Heart left ventricle (tissue), 16 donors: ENCODE results near the gene RLN3. TPM values are rescaled to one million over a fixed set of nuclear protein-coding genes. Genes with fewer than 3 reads are reported as not detected.

Experiments used
- ATAC-seq, 4 donors: fragments of 200-7000 bp; cut with Tn5 transposase; one replicate each; pipeline ENCODE4 v1.9.1; 2020 to 2022; ENCODE audit warnings: moderate library complexity in 4 of 4, mild to moderate bottlenecking in 3 of 4, moderate number of reproducible peaks in 1 of 4
- DNase-seq, 5 donors: peaks; one replicate each; pipeline ENCODE4 v3.0.0-alpha.2; 2020
- H3K27ac ChIP-seq, 12 donors: fragments of 200-600 bp; sonication (generic) in 4 of 12; one replicate each; pipeline versions ENCODE4 v1.5.0 to v1.8.0; 2016 to 2022; ENCODE audit warnings: mild to moderate bottlenecking in 2 of 12
- H3K27me3 ChIP-seq, 9 donors: fragments of 200-600 bp; sonication (generic) in 2 of 9; one replicate each; pipeline versions ENCODE4 v1.5.1 to v1.8.0; 2016 to 2022; ENCODE audit warnings: mild to moderate bottlenecking in 3 of 9
- H3K36me3 ChIP-seq, 9 donors: fragments of 200-600 bp; sonication (generic) in 2 of 9; one replicate each; pipeline versions ENCODE4 v1.5.0 to v1.8.0; 2018 to 2022; ENCODE audit warnings: mild to moderate bottlenecking in 2 of 9
- H3K4me1 ChIP-seq, 12 donors: fragments of 200-600 bp; sonication (generic) in 4 of 12; one replicate each; pipeline versions ENCODE4 v1.5.0 to v1.8.0; 2016 to 2022; ENCODE audit warnings: mild to moderate bottlenecking in 3 of 12
- H3K4me3 ChIP-seq, 12 donors: fragments of 200-600 bp; sonication (generic) in 4 of 12; one replicate each; pipeline versions ENCODE4 v1.5.0 to v1.8.0; 2017 to 2022; ENCODE audit warnings: mild to moderate bottlenecking in 9 of 12, moderate library complexity in 4 of 12
- H3K9me3 ChIP-seq, 12 donors: fragments of 200-600 bp; sonication (generic) in 4 of 12; one replicate each; pipeline versions ENCODE4 v1.5.0 to v1.8.0; 2016 to 2022; ENCODE audit warnings: mild to moderate bottlenecking in 1 of 12
- POLR2A ChIP-seq, 2 donors: fragments of 450-650 bp; IDR thresholded peaks; one replicate each; pipeline ENCODE4 v1.6.1; 2017; ENCODE audit warnings: antibody characterized with exemption in 2 of 2, mild to moderate bottlenecking in 2 of 2, moderate library complexity in 2 of 2
- WGBS, 4 donors: extraction: QIAGEN DNeasy Blood & Tissue Kit in 2 of 4; methylation state at CpG; one replicate each; pipeline versions ENCODE4 v1.1.5 to v1.1.7; 2013 to 2018; 5-methylcytosine and 5-hydroxymethylcytosine counted together
- intact Hi-C, 10 donors: fragments of 100-400 bp; cut with DNase I; formaldehyde crosslinking; loops; one replicate each; pipeline versions ENCODE4 v1.11.1 to v1.14.2; 2022
- polyA plus RNA-seq, 2 donors: library from polyadenylated mRNA; stranded (reverse); fragments of 200-250 nt; gene quantifications; one replicate each; pipeline ENCODE4 v1.2.3, GENCODE V29; 2013
- total RNA-seq, 9 donors: library from RNA; depleted of rRNA in 2 of 9; stranded (reverse); fragments of >200 nt in 2 of 9; fragmentation: NEBNext Ultra II Directional in 3 of 9; extraction: Animal tissue kit (Norgen Biotek cat#: 25700) in 3 of 9; gene quantifications; one replicate each; pipeline versions ENCODE4 v1.1.0 to v1.2.4, GENCODE V29; 2016 to 2023
- TF ChIP-seq, protein P1 (sequence below), 12 donors: fragments of 200-600 bp; sonication (generic) in 4 of 12; IDR thresholded peaks; one replicate each; pipeline versions ENCODE4 v1.5.0 to v1.8.0; 2018 to 2022; ENCODE audit warnings: antibody characterized with exemption in 12 of 12, mild to moderate bottlenecking in 5 of 12
- donor health status: ischemic (EF 13 %, LVEDD 7.1; RV severe dilation, severe dysfunction).
- donor health status: healthy with polysubstance abuse.
- donor health status: DM: no; HTN: yes; CAD: no.
- donor health status: DM: no; HTN: no; CAD: no.
- donor health status: ischemic (EF 25% LVEDD 6.9; RV normal size, moderate dysfunction).
- donor health status: ischemic (EF 25% LVEDD 5.7; RV mildly dilated, moderate dysfunction).
- donor health status: healthy.
- donor health status: DM: yes; HTN: yes; CAD: no.
- donor health status: ischemic (EF 35%, LVEDD 5.7; RV mildly dilated, moderate dysfunction).
- donor health status: nonischemic (EF 11% LVEDD 7.7; RV severe dilation, severe dysfunction).
- donor health status: DM: yes; HTN: yes; CAD: no.
- donor health status: PGD.
- donor health status: ischemic (EF 29% LVEDD 5.4; RV normal size, mild dysfunction).
- donor health status: nonischemic (EF 23%, LVEDD 6.1; RV moderate dilation, normal function).

The RLN3 gene
- total and polyA plus RNA-seq, 11 donors: not detected

DNA sequence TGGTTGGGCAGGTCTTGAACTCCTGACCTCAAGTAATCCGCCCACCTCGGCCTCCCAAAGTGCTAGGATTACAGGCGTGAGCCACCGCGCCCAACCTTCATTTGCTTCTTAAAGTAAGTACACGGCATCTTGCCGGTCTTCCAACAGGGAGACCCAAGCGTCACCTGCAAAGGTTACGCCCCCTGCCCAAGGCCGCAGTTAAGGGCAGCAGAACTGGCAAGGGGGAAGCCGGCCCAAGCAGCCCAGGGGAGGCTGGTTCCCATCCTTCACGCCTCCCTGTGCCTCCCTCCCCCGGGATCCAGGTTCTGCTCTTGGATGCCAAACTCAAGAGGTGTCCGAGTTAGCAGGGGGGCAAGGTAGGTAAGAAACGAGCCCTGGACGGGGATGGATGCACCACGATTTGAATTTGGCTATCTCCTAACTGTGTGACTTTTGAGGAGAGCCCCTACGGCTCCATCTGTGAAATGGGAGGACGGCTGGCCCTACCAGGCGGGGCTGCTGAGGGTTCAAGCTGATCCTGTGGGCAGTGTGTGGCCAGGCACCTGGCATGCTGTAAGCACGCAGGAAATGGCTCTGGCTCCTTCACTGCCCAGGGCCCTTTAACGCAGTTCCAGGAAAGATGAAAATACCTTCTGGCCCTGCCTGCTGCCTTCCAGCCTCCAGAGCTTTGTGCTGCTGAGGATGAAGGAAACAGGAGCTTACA, 30.9 kb upstream of the RLN3 start:
- Histone ChIP-seq H3K36me3 (peaks cover 0 to 29% (median 10%) of the 10 kb centered on the region in 9 donors), H3K9me3 (peaks cover 0 to 10% (median 0%) of the 10 kb centered on the region in 12 donors), H3K4me1 (peaks cover 0 to 18% (median 7%) of the 10 kb centered on the region in 12 donors), H3K27me3 (no peaks in the 10 kb centered on the region), H3K27ac (no peak overlapping the region), H3K4me3 (no peak overlapping the region)
- ATAC-seq (no peak), DNase-seq (peak in 3 of 5 donors; percentile 17 to 34 (median 18))
- intact Hi-C loops: no loop called here
- whole genome bisulfite sequencing, 4 donors: 90 to 93% (median 93%) methylated on average over 21 to 22 of the region's 22 CpGs
- TF ChIP-seq, protein P1, sequence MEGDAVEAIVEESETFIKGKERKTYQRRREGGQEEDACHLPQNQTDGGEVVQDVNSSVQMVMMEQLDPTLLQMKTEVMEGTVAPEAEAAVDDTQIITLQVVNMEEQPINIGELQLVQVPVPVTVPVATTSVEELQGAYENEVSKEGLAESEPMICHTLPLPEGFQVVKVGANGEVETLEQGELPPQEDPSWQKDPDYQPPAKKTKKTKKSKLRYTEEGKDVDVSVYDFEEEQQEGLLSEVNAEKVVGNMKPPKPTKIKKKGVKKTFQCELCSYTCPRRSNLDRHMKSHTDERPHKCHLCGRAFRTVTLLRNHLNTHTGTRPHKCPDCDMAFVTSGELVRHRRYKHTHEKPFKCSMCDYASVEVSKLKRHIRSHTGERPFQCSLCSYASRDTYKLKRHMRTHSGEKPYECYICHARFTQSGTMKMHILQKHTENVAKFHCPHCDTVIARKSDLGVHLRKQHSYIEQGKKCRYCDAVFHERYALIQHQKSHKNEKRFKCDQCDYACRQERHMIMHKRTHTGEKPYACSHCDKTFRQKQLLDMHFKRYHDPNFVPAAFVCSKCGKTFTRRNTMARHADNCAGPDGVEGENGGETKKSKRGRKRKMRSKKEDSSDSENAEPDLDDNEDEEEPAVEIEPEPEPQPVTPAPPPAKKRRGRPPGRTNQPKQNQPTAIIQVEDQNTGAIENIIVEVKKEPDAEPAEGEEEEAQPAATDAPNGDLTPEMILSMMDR (IDR thresholded peaks at IDR 0.05): no peak
- TF ChIP-seq POLR2A (IDR thresholded peaks at IDR 0.05): no peak

DNA sequence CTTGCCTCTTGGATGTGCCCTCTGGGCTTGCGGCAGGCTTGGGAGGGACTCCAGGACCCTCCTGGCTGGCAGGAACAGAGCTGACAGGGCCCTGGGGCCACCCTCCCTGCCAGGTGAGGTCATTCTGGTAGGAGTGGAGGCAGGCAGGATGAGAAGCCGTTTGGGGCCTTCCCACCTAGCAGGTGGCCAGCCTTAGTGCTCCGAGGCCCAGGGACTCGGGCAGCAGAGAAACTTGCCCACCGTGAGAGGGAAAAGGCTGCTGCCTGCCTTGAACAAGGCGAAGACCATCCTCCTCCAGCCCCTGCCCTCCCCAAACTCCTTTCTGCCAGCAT, 30.4 kb upstream of the RLN3 start:
- Histone ChIP-seq H3K9me3 (peaks cover 0 to 10% (median 0%) of the 10 kb centered on the region in 12 donors), H3K4me3 (no peak overlapping the region), H3K27ac (no peak overlapping the region), H3K4me1 (peaks cover 0 to 24% (median 10%) of the 10 kb centered on the region in 12 donors), H3K27me3 (no peaks in the 10 kb centered on the region), H3K36me3 (peaks cover 0 to 24% (median 4%) of the 10 kb centered on the region in 9 donors)
- no peak for TF ChIP-seq POLR2A (IDR thresholded peaks at IDR 0.05)
- TF ChIP-seq, protein P1 (IDR thresholded peaks at IDR 0.05): no peak
- 92 to 93% (median 93%) methylated on average over 6 of the region's 6 CpGs; no CpG with 5 or more reads in 1 of the 4 donors for WGBS, 4 donors
- DNase-seq (peak in 2 of 5 donors; percentile 15 to 20), ATAC-seq (no peak)
- intact Hi-C loops: no loop called here

DNA sequence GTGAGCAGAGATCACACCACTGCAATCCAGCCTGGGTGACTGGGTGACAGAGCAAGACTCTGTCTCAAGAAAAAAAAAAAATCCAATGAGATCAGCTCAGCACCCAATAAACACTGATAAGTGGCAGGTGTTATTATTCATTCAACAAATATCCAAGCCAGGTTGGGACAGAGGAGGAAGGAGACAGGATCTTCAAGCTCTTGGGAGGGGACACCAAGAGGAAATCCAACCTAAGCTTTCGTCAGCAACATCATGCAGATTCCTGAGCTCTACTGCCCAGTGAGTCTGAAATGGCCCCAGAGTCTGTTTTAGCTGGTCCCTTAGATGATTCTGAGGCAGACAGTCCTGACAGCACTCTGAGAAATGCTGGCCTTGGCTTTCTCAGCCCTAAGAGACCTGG, 29.5 kb upstream of the RLN3 start:
- Histone ChIP-seq H3K9me3 (peaks cover 0 to 10% (median 0%) of the 10 kb centered on the region in 12 donors), H3K4me1 (peaks cover 0 to 32% (median 19%) of the 10 kb centered on the region in 12 donors), H3K27ac (no peak overlapping the region), H3K36me3 (peaks cover 0 to 16% (median under 1%) of the 10 kb centered on the region in 9 donors), H3K4me3 (no peak overlapping the region), H3K27me3 (no peaks in the 10 kb centered on the region)
- intact Hi-C loops: no loop called here
- TF ChIP-seq, protein P1 (IDR thresholded peaks at IDR 0.05): no peak
- TF ChIP-seq POLR2A (IDR thresholded peaks at IDR 0.05): no peak
- WGBS, 4 donors: 92 to 100% (median 97%) methylated on average over 1 of the region's 1 CpG
- ATAC-seq (no peak), DNase-seq (peak in 1 of 5 donors; percentile 7)

DNA sequence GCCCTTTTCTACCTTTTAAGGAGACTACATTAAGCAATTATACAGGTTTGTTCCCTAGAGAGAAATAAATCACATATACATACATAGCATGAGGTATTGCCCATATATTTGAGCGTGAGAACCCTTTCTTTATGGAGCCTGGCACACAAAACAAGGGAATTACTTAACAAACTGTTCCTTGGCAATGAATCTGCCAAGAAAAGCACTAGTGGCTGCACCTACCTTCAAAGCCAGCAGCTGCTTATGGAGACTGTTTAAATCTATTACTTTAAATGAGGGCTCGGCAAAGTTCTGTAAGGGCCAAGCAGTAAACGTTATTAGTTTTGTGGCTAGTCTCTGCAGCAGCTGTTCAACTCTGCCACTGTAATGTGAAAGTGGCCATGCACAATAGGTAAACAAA, 28.9 kb upstream of the RLN3 start:
- peaks cover 0 to 16% (median 0%) of the 10 kb centered on the region in 9 donors for H3K36me3 ChIP-seq
- H3K27ac ChIP-seq: no peak overlapping the region
- TF ChIP-seq POLR2A (IDR thresholded peaks at IDR 0.05): no peak
- TF ChIP-seq, protein P1 (IDR thresholded peaks at IDR 0.05): no peak
- ATAC-seq: no peak
- H3K4me3 ChIP-seq: no peak overlapping the region
- peaks cover 0 to 10% (median 0%) of the 10 kb centered on the region in 12 donors for H3K9me3 ChIP-seq
- peaks cover 0 to 38% (median 23%) of the 10 kb centered on the region in 12 donors for H3K4me1 ChIP-seq
- no peaks in the 10 kb centered on the region for H3K27me3 ChIP-seq
- DNase-seq: no peak
- 98% methylated on average over 3 of the region's 3 CpGs for WGBS, 4 donors
- intact Hi-C loops: no loop called here
